Measurements from ENCODE around the gene CBARP. TPM values are rescaled to one million over a fixed set of nuclear protein-coding genes. Genes with fewer than 3 reads are reported as not detected.
"Not testable (repeated sequence)": the region's sequence is repeated elsewhere in the genome, so short reads cannot be mapped to it uniquely, and the experiment has no call there.

CBARP gene
- total and polyA plus RNA-seq, 2 of the 13 experiments (the other 11 are each of a cell fraction or from before 2014, with no cell fraction given) = 1.2 to 1.4 TPM

DNA sequence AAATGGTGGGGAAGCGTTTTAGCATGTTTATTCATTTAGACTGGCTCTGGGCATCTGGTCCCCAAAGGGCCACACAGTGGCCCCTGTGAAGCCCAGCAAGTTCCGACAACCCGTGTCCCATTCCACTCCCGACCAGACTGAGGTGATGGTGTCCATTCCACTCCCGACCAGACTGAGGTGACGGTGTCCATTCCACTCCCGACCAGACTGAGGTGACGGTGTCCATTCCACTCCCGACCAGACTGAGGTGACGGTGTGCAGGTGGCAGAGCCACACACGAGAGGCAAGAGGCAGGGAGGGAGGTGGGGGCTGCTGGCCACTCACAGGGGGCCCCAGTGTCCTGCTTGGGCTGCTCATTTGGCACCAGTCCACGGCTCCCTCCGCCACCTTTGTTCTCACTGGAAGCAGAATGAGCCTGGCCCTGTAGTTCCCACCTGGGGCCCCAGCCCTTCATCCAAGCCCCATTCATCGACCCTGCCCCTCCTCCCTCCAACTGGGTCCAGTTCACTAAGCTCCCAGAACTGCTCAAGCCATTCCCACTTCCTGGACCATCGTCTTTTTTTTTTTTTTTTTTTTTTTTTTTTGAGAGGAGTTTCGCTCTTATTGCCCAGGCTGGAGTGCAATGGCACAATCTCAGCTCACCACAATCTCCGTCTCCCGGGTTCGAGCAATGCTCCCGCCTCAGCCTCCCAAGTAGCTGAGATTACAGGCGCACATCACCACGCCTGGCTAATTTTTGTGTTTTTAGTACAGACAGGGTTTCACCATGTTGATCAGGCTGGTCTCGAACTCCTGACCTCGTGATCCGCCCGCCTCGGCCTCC is 8.7 kb upstream of the CBARP start (continued):
- TF ChIP-seq ZNF326 (CRISPR knock-in tag; IDR thresholded peaks at IDR 0.05; ENCODE audit: borderline replicate concordance) (0 out of 2 replicates have a peak, but pooled peaks have one; percentile 35), SOX5 (CRISPR knock-in tag; IDR thresholded peaks at IDR 0.05; ENCODE audit: borderline replicate concordance) (peak; percentile 70), SMAD1 (CRISPR knock-in tag; IDR thresholded peaks at IDR 0.05; ENCODE audit: borderline replicate concordance, low read depth) (0 out of 2 replicates have a peak, but pooled peaks have one; percentile 74), HNRNPL (IDR thresholded peaks at IDR 0.05; ENCODE audit: low read depth, low read length) (peak; percentile 80), FOXP1 (CRISPR knock-in tag; IDR thresholded peaks at IDR 0.05) (peak; percentile 36; the same call in 1 of the 2 replicates), ZNF281 (CRISPR knock-in tag; IDR thresholded peaks at IDR 0.05; ENCODE audit: borderline replicate concordance) (peak; percentile 79; the same call in 1 of the 2 replicates), LCORL (CRISPR knock-in tag; IDR thresholded peaks at IDR 0.05) (peak; percentile 89), AKAP8 (CRISPR knock-in tag; IDR thresholded peaks at IDR 0.05) (peak; percentile 92; the same call in 1 of the 2 replicates), ETV5 (CRISPR knock-in tag; IDR thresholded peaks at IDR 0.05; ENCODE audit: borderline replicate concordance) (peak; percentile 59; the same call in 1 of the 2 replicates), FOXC1 (CRISPR knock-in tag; IDR thresholded peaks at IDR 0.05; ENCODE audit: borderline replicate concordance) (peak; percentile 64; the same call in 1 of the 2 replicates), ELF1 (CRISPR knock-in tag; IDR thresholded peaks at IDR 0.05) (peak; percentile 63; the same call in 1 of the 2 replicates), PATZ1 (CRISPR knock-in tag; IDR thresholded peaks at IDR 0.05) (peak; percentile 95), AGO2 (optimal IDR thresholded peaks at IDR 0.05; ENCODE audit: low read depth, low read length) (peak; percentile 80), KDM4B (CRISPR knock-in tag; IDR thresholded peaks at IDR 0.05) (0 out of 2 replicates have a peak, but pooled peaks have one; percentile 19), UBTF (CRISPR knock-in tag; IDR thresholded peaks at IDR 0.05) (peak; percentile 50; the same call in 1 of the 2 replicates)
- TF ChIP-seq FOXP1, LCORL (IDR thresholded peaks at IDR 0.05): not testable (repeated sequence)
- TF ChIP-seq, protein P1, sequence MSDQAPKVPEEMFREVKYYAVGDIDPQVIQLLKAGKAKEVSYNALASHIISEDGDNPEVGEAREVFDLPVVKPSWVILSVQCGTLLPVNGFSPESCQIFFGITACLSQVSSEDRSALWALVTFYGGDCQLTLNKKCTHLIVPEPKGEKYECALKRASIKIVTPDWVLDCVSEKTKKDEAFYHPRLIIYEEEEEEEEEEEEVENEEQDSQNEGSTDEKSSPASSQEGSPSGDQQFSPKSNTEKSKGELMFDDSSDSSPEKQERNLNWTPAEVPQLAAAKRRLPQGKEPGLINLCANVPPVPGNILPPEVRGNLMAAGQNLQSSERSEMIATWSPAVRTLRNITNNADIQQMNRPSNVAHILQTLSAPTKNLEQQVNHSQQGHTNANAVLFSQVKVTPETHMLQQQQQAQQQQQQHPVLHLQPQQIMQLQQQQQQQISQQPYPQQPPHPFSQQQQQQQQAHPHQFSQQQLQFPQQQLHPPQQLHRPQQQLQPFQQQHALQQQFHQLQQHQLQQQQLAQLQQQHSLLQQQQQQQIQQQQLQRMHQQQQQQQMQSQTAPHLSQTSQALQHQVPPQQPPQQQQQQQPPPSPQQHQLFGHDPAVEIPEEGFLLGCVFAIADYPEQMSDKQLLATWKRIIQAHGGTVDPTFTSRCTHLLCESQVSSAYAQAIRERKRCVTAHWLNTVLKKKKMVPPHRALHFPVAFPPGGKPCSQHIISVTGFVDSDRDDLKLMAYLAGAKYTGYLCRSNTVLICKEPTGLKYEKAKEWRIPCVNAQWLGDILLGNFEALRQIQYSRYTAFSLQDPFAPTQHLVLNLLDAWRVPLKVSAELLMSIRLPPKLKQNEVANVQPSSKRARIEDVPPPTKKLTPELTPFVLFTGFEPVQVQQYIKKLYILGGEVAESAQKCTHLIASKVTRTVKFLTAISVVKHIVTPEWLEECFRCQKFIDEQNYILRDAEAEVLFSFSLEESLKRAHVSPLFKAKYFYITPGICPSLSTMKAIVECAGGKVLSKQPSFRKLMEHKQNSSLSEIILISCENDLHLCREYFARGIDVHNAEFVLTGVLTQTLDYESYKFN (CRISPR knock-in tag; conservative IDR thresholded peaks at IDR 0.05) = peak; percentile 86
